GM19324 (cell line): ENCODE data around the gene NFATC3.

Experiments
- ATAC-seq: cut with Tn5 transposase; IDR thresholded peaks from one replicate; pipeline ENCODE4 v1.9.1; 2021; ENCODE audit warnings: mild to moderate bottlenecking, moderate library complexity; ENCODE audit not compliant: unreplicated experiment, low FRiP score

NFATC3 gene

GRCh38 chr16:68242926-68243858 lies 158.0 kb downstream of the NFATC3 start:
- no peak for ATAC-seq

GRCh38 chr16:68244481-68244902 lies 159.3 kb downstream of the NFATC3 start:
- no peak for ATAC-seq

GRCh38 chr16:68244903-68245853 lies 160.0 kb downstream of the NFATC3 start, which contains the start of gene PLA2G15:
Gene PLA2G15, plus strand, starts transcription at chr16:68245373. Its CDS starts 54 bp downstream, at chr16:68245427.
- ATAC-seq = peak; percentile 93

- ATAC-seq = no peak
These were observed 161.0 kb downstream of the NFATC3 start for GRCh38 chr16:68246121-68246520.

GRCh38 chr16:68246666-68247065 lies 161.5 kb downstream of the NFATC3 start:
- no peak for ATAC-seq

GRCh38 chr16:68247400-68247799 lies 162.2 kb downstream of the NFATC3 start:
- ATAC-seq = no peak

GRCh38 chr16:68247932-68248331 lies 162.8 kb downstream of the NFATC3 start:
- ATAC-seq = no peak

- ATAC-seq = no peak
These were observed 164.2 kb downstream of the NFATC3 start for GRCh38 chr16:68249371-68249770.

GRCh38 chr16:68250951-68251350 lies 165.8 kb downstream of the NFATC3 start:
- no peak for ATAC-seq

- no peak for ATAC-seq
These were observed 166.7 kb downstream of the NFATC3 start for GRCh38 chr16:68251832-68252231.

GRCh38 chr16:68252383-68252782 lies 167.2 kb downstream of the NFATC3 start:
- no peak for ATAC-seq

- no peak for ATAC-seq
These were observed 168.6 kb downstream of the NFATC3 start for GRCh38 chr16:68253721-68254120.

GRCh38 chr16:68255712-68256111 lies 170.5 kb downstream of the NFATC3 start:
- ATAC-seq = no peak

- ATAC-seq = no peak
These were observed 172.2 kb downstream of the NFATC3 start for GRCh38 chr16:68257251-68257905.

GRCh38 chr16:68257906-68258800 lies 173.0 kb downstream of the NFATC3 start:
- no peak for ATAC-seq

GRCh38 chr16:68259007-68259825 lies 174.0 kb downstream of the NFATC3 start:
- no peak for ATAC-seq

GRCh38 chr16:68263559-68264127 lies 178.5 kb downstream of the NFATC3 start:
- ATAC-seq = peak; percentile 8
